DND-41 (cell line): ENCODE measurements around the gene GPRC5B.

ENCODE experiments used
- ATAC-seq: fragments of 200-7000 bp; cut with Tn5 transposase; 3 replicates; pipeline ENCODE4 v1.9.1; 2021; ENCODE audit warnings: low read depth; ENCODE audit not compliant: insufficient read depth
- DNase-seq: peaks from one replicate; pipeline ENCODE4 v3.0.0-alpha.2; 2020
- H2AFZ ChIP-seq: 2 replicates; pipeline ENCODE4 v1.6.0; 2012; ENCODE audit warnings: low read depth, low read length
- H3K27ac ChIP-seq: 2 replicates; pipeline ENCODE4 v1.5.1; 2012; ENCODE audit warnings: low read length, inconsistent platforms
- H3K27me3 ChIP-seq: fragments of 200-600 bp; sonication (generic); 2 replicates; pipeline ENCODE4 v1.6.0; 2012; ENCODE audit warnings: low read length, mild to moderate bottlenecking, inconsistent platforms; ENCODE audit not compliant: insufficient read depth, poor library complexity
- H3K36me3 ChIP-seq: 2 replicates; pipeline ENCODE4 v1.5.1; 2012; ENCODE audit warnings: low read length, inconsistent platforms; ENCODE audit not compliant: insufficient read depth
- H3K4me1 ChIP-seq: 2 replicates; pipeline ENCODE4 v1.5.1; 2012; ENCODE audit warnings: mild to moderate bottlenecking, low read length; ENCODE audit not compliant: insufficient read depth
- H3K4me2 ChIP-seq: 2 replicates; pipeline ENCODE4 v1.6.0; 2012; ENCODE audit warnings: mild to moderate bottlenecking, moderate library complexity, low read length, inconsistent platforms; ENCODE audit not compliant: insufficient read depth
- H3K4me3 ChIP-seq, 2 experiments: fragments of 200-600 bp in 1 of 2; shearing (Covaris generic) in 1 of 2; 2 replicates each; pipeline ENCODE4 v1.5.1; 2012 to 2016; ENCODE audit warnings: inconsistent platforms in 2 of 2, low read length in 2 of 2, mild to moderate bottlenecking in 2 of 2, low read depth in 1 of 2, moderate library complexity in 1 of 2
- H3K79me2 ChIP-seq: 2 replicates; pipeline ENCODE4 v1.6.0; 2012; ENCODE audit warnings: low read length, inconsistent platforms; ENCODE audit not compliant: insufficient read depth
- H3K9ac ChIP-seq: 2 replicates; pipeline ENCODE4 v1.6.0; 2012; ENCODE audit warnings: low read depth, mild to moderate bottlenecking, inconsistent platforms, low read length, moderate library complexity
- H3K9me3 ChIP-seq: 2 replicates; pipeline ENCODE4 v1.5.1; 2012; ENCODE audit warnings: low read length, moderate library complexity, mild to moderate bottlenecking, inconsistent platforms; ENCODE audit not compliant: insufficient read depth, severe bottlenecking
- H4K20me1 ChIP-seq: 2 replicates; pipeline ENCODE4 v1.6.0; 2012; ENCODE audit warnings: low read length; ENCODE audit not compliant: insufficient read depth
- CTCF ChIP-seq: IDR thresholded peaks from 2 replicates; pipeline ENCODE4 v1.5.1; 2012; ENCODE audit warnings: borderline replicate concordance, low read length, moderate library complexity, mild to moderate bottlenecking; ENCODE audit not compliant: poor library complexity, severe bottlenecking; ENCODE audit errors: extremely low read depth
- EZH2 ChIP-seq: IDR thresholded peaks from 3 replicates; pipeline ENCODE4 v1.6.1; 2012; ENCODE audit warnings: borderline replicate concordance, low read depth, mild to moderate bottlenecking, moderate library complexity, low read length, inconsistent platforms; ENCODE audit not compliant: severe bottlenecking

GPRC5B gene

GRCh38 chr16:19829844-19830692 lies 54.6 kb downstream of the GPRC5B start:
- DNase-seq (no peak), ATAC-seq (no peak)
- no peaks in the 10 kb centered on the region for H3K36me3 ChIP-seq
- H2AFZ ChIP-seq, result no peak overlapping the region
- no peaks in the 10 kb centered on the region for H4K20me1 ChIP-seq
- no peak overlapping the region for H3K4me3 ChIP-seq
- H3K27ac ChIP-seq, result no peak overlapping the region
- H3K4me1 ChIP-seq, result no peaks in the 10 kb centered on the region
- no peak for TF ChIP-seq CTCF
- no peak for TF ChIP-seq EZH2
- H3K9me3 ChIP-seq, result no peaks in the 10 kb centered on the region
- H3K4me2 ChIP-seq, result no peak overlapping the region
- no peaks in the 10 kb centered on the region for H3K79me2 ChIP-seq
- no peak overlapping the region for H3K9ac ChIP-seq
- no peaks in the 10 kb centered on the region for H3K27me3 ChIP-seq

- no peaks in the 10 kb centered on the region for H4K20me1 ChIP-seq
- H3K4me3 ChIP-seq, result no peak overlapping the region
- DNase-seq, result no peak
- H3K27me3 ChIP-seq, result no peaks in the 10 kb centered on the region
- H3K9ac ChIP-seq, result no peak overlapping the region
- no peak for ATAC-seq
- H3K9me3 ChIP-seq, result no peaks in the 10 kb centered on the region
- no peaks in the 10 kb centered on the region for H3K36me3 ChIP-seq
- H3K79me2 ChIP-seq, result no peaks in the 10 kb centered on the region
- no peak overlapping the region for H3K4me2 ChIP-seq
- TF ChIP-seq EZH2, result no peak
- no peak for TF ChIP-seq CTCF
- H2AFZ ChIP-seq, result no peak overlapping the region
- H3K4me1 ChIP-seq, result no peaks in the 10 kb centered on the region
- H3K27ac ChIP-seq, result no peak overlapping the region
Measured at GRCh38 chr16:19824216-19824615, 60.4 kb downstream of the GPRC5B start.

GRCh38 chr16:19823322-19823721 lies 61.3 kb downstream of the GPRC5B start:
- no peak for DNase-seq
- Histone ChIP-seq H3K4me3 (no peak overlapping the region), H3K4me1 (no peaks in the 10 kb centered on the region), H3K27ac (no peak overlapping the region), H3K79me2 (no peaks in the 10 kb centered on the region), H3K36me3 (no peaks in the 10 kb centered on the region), H3K4me2 (no peak overlapping the region), H3K9me3 (no peaks in the 10 kb centered on the region), H3K27me3 (no peaks in the 10 kb centered on the region), H3K9ac (no peak overlapping the region), H4K20me1 (no peaks in the 10 kb centered on the region), H2AFZ (no peak overlapping the region)
- TF ChIP-seq CTCF (no peak), EZH2 (no peak)
- no peak for ATAC-seq
